SU-DHL-6 (cell line): ENCODE results near the gene HYLS1.

Experiments
- CTCF ChIP-seq: fragments of 200-600 bp; sonication (generic); IDR thresholded peaks from one replicate; pipeline ENCODE4 v1.5.1; 2017; ENCODE audit warnings: antibody characterized with exemption, mild to moderate bottlenecking, low read length, moderate library complexity; ENCODE audit not compliant: insufficient read depth, poor library complexity, severe bottlenecking
- EZH2phosphoT487 ChIP-seq: fragments of 200-600 bp; sonication (generic), shearing (Covaris generic); conservative IDR thresholded peaks from 2 replicates; pipeline ENCODE4 v1.6.1; 2018; ENCODE audit warnings: mild to moderate bottlenecking, antibody characterized with exemption, low read length, moderate library complexity, mixed read lengths

- TF ChIP-seq CTCF (no peak), EZH2phosphoT487 (no peak)
These were observed 57.0 kb downstream of the HYLS1 start for GRCh38 chr11:125944350-125945010.
